ENCODE measurements around the gene CDC37. TPM values are rescaled to one million over a fixed set of nuclear protein-coding genes. Genes with fewer than 3 reads are reported as not detected.
"Not testable (repeated sequence)": the region's sequence is repeated elsewhere in the genome, so short reads cannot be mapped to it uniquely, and the experiment has no call there.

CDC37 gene
- total and polyA plus RNA-seq, 5 donors from 2014 or later: 53.4 to 229 (median 64.6) TPM

DNA sequence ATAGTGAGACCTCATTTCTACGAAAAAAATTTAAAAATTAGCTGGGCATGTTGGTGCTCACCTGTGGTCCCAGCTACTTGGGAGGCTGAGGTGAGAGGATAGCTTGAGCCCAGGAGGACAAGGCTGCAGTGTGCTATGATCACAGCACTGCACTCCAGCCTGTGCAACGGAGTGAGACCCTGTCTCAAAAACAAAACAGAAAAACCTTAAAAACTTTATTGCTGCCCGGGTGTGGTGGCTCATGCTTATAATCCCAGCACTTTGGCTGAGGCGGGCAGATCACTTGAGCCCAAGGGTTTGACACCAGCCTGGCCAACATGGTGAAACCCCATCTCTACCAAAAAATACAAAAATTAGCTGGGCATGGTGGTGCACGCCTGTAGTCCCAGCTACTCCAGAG, 7.9 kb upstream of the CDC37 start:
- H3K9me3 Mint-ChIP-seq; DNase-seq; H3K27ac ChIP-seq (ENCODE audit: insufficient read depth, low read length, poor library complexity, severe bottlenecking); H3K27me3 Mint-ChIP-seq; H3K9me3 ChIP-seq (ENCODE audit: control insufficient read depth in 2 of 2, low read length in 2 of 2); H3K4me3 ChIP-seq (ENCODE audit: low read depth, low read length); H3K27me3 ChIP-seq (ENCODE audit: control insufficient read depth, insufficient read depth, low read length); ATAC-seq (ENCODE audit: low read depth in 2 of 2); H3K36me3 ChIP-seq (ENCODE audit: control insufficient read depth, insufficient read depth, low read length); H3K36me3 Mint-ChIP-seq: not testable (repeated sequence)
- peak overlapping the region in 2 of 3 donors; percentile 89 to 93 for H3K27ac Mint-ChIP-seq
- H3K4me1 Mint-ChIP-seq: peaks cover 16 to 76% (median 46%) of the 10 kb centered on the region in 4 donors
- peaks cover 65% of the 10 kb centered on the region for H3K4me1 ChIP-seq (ENCODE audit: control insufficient read depth, insufficient read depth, low read length, poor library complexity, severe bottlenecking)
- H3K4me3 Mint-ChIP-seq: peak overlapping the region in 1 of 4 donors; percentile 67

DNA sequence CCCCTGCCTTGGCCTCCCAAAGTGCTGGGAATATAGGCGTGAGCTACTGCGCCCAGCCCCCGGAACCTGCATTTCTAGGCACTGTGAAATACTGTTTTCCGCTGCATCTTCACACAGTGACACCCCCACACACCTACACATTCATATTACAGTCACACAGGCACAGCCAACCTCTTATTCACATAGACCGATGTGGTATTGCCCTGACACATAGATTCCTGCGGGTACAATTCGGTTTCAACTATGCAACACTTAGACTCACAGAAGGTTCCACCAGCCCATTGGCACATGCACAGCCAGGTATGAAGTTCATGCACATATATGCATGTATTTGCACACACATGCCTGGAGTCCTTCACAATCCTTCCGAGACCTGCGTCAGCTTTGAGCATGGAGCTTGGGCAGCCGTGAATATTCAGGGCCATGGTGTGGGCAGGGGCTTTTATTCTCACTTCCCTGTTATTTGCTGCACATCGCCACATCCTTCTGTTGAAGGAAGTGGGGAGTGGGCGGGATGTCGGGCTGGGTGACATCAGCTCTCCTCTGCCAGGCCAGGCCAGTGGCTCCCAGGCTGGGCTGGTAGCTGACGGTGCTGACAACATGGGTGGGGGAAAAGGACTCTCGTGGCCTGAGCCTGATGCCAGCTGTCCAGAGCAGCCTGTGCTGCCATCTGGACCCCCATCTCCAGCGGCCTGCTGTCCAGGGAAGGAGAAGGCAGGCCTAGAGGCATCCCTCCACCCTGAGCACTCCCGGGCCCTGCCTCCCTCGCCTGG, 5.4 kb upstream of the CDC37 start:
- no peaks in the 10 kb centered on the region for H3K36me3 ChIP-seq (ENCODE audit: control insufficient read depth, insufficient read depth, low read length)
- peak overlapping the region; percentile 66 for H3K27ac ChIP-seq (ENCODE audit: insufficient read depth, low read length, poor library complexity, severe bottlenecking)
- H3K9me3 ChIP-seq (ENCODE audit: control insufficient read depth in 2 of 2, low read length in 2 of 2): no peaks in the 10 kb centered on the region
- DNase-seq (peak in 2 of 3 donors; percentile 47 to 80), ATAC-seq (ENCODE audit: low read depth in 2 of 2) (peak; percentile 21 to 23)
- H3K27me3 ChIP-seq (ENCODE audit: control insufficient read depth, insufficient read depth, low read length): no peaks in the 10 kb centered on the region
- peak overlapping the region; percentile 56 for H3K4me3 ChIP-seq (ENCODE audit: low read depth, low read length)
- Mint-ChIP-seq H3K36me3 (no peaks in the 10 kb centered on the region), H3K9me3 (peaks cover 0 to 2% (median 0%) of the 10 kb centered on the region in 7 donors), H3K4me1 (peaks cover 16 to 91% (median 54%) of the 10 kb centered on the region in 4 donors), H3K27ac (peak overlapping the region; percentile 90 to 98 (median 96)), H3K4me3 (peak overlapping the region; percentile 69 to 95 (median 84)), H3K27me3 (peaks cover 1% of the 10 kb centered on the region)
- H3K4me1 ChIP-seq (ENCODE audit: control insufficient read depth, insufficient read depth, low read length, poor library complexity, severe bottlenecking): peaks cover 84% of the 10 kb centered on the region

DNA sequence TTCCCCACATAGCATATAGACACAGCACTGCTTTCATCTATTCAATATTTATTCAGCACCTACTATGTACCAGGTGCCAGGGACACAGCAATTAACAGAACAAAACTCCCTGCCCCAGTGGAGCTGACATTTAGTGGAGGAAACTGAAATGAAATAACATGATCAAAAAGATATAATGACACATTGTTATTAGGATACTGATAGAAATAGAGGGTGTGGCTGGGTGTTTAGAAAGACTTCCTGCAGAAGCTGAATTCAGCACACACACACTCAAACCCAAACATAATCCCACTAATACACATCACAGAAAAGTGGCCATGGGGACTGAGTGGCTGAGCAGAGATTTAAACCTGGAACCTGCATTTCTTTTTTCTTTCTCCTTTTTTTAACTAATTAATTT, 3.8 kb upstream of the CDC37 start:
- no peak for ATAC-seq (ENCODE audit: low read depth in 2 of 2)

DNA sequence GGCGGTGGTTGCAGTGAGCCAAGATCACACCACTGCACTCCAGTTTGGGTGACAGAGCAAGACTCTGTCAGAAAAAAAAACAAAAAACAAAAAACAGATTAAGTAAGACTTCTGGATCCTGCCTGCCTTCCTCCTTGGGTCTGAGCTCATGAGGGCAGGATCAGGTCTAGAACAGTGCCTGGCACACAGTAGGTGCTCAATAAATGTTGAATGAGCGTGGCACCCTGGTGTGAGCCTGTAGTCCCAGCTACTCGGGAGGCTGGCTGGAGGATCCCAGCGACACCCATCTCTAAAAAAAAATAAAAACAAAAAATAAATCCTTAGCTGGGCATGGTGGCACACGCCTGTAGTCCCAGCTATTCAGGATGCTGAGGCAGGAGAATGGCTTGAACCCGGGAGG, 2.8 kb upstream of the CDC37 start:
- peak overlapping the region; percentile 90 to 98 (median 98) for H3K27ac Mint-ChIP-seq
- H3K27me3 ChIP-seq (ENCODE audit: control insufficient read depth, insufficient read depth, low read length): no peaks in the 10 kb centered on the region
- peaks cover 8% of the 10 kb centered on the region for H3K27me3 Mint-ChIP-seq
- DNase-seq (no peak), ATAC-seq (ENCODE audit: low read depth in 2 of 2) (no peak)
- H3K9me3 Mint-ChIP-seq: peaks cover 0 to 2% (median 0%) of the 10 kb centered on the region in 7 donors
- peaks cover 15 to 93% (median 60%) of the 10 kb centered on the region in 4 donors for H3K4me1 Mint-ChIP-seq
- H3K36me3 ChIP-seq (ENCODE audit: control insufficient read depth, insufficient read depth, low read length): no peaks in the 10 kb centered on the region
- no peaks in the 10 kb centered on the region for H3K36me3 Mint-ChIP-seq
- H3K4me3 Mint-ChIP-seq: peak overlapping the region; percentile 80 to 98 (median 91)
- no peak overlapping the region for H3K4me3 ChIP-seq (ENCODE audit: low read depth, low read length)
- H3K4me1 ChIP-seq (ENCODE audit: control insufficient read depth, insufficient read depth, low read length, poor library complexity, severe bottlenecking): peaks cover 85% of the 10 kb centered on the region
- H3K9me3 ChIP-seq (ENCODE audit: control insufficient read depth in 2 of 2, low read length in 2 of 2): no peaks in the 10 kb centered on the region
- H3K27ac ChIP-seq (ENCODE audit: insufficient read depth, low read length, poor library complexity, severe bottlenecking): peak overlapping the region; percentile 95

More for the DNA sequence above, 3.8 kb upstream of the CDC37 start:
- DNase-seq: peak in 2 of 3 donors; percentile 45 to 56
- peaks cover 8% of the 10 kb centered on the region for H3K27me3 Mint-ChIP-seq
- Histone ChIP-seq H3K27me3 (ENCODE audit: control insufficient read depth, insufficient read depth, low read length) (no peaks in the 10 kb centered on the region), H3K9me3 (ENCODE audit: control insufficient read depth in 2 of 2, low read length in 2 of 2) (no peaks in the 10 kb centered on the region), H3K36me3 (ENCODE audit: control insufficient read depth, insufficient read depth, low read length) (no peaks in the 10 kb centered on the region), H3K4me3 (ENCODE audit: low read depth, low read length) (peak overlapping the region; percentile 64), H3K4me1 (ENCODE audit: control insufficient read depth, insufficient read depth, low read length, poor library complexity, severe bottlenecking) (peaks cover 84% of the 10 kb centered on the region), H3K27ac (ENCODE audit: insufficient read depth, low read length, poor library complexity, severe bottlenecking) (peak overlapping the region; percentile 95)
- peaks cover 11 to 93% (median 57%) of the 10 kb centered on the region in 4 donors for H3K4me1 Mint-ChIP-seq
- peaks cover 0 to 2% (median 0%) of the 10 kb centered on the region in 7 donors for H3K9me3 Mint-ChIP-seq
- H3K36me3 Mint-ChIP-seq: no peaks in the 10 kb centered on the region
- H3K27ac Mint-ChIP-seq: peak overlapping the region; percentile 90 to 98 (median 97)
- peak overlapping the region; percentile 80 to 93 (median 82) for H3K4me3 Mint-ChIP-seq

DNA sequence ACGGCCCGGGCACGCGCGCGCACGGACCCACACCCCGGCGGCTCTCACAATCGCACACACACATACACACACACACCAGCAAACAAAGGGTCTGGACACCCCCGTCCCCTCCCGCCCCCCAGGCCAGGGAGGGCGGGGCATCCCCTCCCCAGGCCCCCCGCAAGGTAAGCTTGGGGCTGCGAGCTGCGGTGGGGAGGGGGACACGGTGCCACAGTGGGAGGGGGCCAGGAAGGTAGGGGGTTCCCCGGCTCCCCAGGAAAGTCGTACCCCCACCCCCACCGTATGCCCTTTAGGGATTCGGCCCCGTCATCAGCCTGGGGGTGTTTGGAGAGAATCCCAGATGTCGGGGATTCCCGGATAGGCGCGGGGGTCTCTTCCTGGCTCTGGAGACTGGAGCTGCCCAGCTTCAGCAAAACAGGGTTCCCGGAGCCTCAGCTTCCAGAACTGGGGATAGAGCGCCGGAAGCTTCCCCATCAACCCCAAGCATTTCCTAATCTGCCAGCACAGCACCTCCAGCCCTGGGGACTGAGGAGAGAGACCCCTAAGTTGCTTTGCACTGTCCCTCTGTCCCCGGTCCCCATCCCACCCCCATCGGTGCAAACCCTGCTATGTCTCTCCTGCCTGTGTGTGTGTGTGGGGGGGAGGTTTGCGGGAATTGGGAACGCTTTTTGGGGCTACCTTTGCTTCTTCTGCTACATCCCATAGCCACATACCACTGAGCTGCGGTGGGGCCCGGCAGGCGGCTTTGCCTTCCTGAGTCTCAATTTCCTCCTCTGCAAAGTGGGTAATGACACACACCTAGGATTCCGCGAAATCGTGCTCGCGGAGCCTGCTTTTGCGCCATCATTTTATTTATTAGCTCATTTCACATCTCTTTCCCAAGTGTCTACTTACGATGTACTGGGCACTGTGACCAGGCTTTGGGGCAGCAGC, 1.8 kb upstream of the CDC37 start:
- Mint-ChIP-seq H3K27ac (peak overlapping the region; percentile 97 to 98 (median 98)), H3K27me3 (peaks cover 8% of the 10 kb centered on the region), H3K4me3 (peak overlapping the region; percentile 89 to 98 (median 96)), H3K9me3 (peaks cover 0 to 2% (median 0%) of the 10 kb centered on the region in 7 donors), H3K4me1 (peaks cover 15 to 93% (median 59%) of the 10 kb centered on the region in 4 donors), H3K36me3 (no peaks in the 10 kb centered on the region)
- DNase-seq (peak in 1 of 3 donors; percentile 75), ATAC-seq (ENCODE audit: low read depth in 2 of 2) (no peak)
- Histone ChIP-seq H3K27me3 (ENCODE audit: control insufficient read depth, insufficient read depth, low read length) (no peaks in the 10 kb centered on the region), H3K36me3 (ENCODE audit: control insufficient read depth, insufficient read depth, low read length) (no peaks in the 10 kb centered on the region), H3K4me1 (ENCODE audit: control insufficient read depth, insufficient read depth, low read length, poor library complexity, severe bottlenecking) (peaks cover 89% of the 10 kb centered on the region), H3K4me3 (ENCODE audit: low read depth, low read length) (peak overlapping the region; percentile 48), H3K9me3 (ENCODE audit: control insufficient read depth in 2 of 2, low read length in 2 of 2) (no peaks in the 10 kb centered on the region), H3K27ac (ENCODE audit: insufficient read depth, low read length, poor library complexity, severe bottlenecking) (peak overlapping the region; percentile 95)

DNA sequence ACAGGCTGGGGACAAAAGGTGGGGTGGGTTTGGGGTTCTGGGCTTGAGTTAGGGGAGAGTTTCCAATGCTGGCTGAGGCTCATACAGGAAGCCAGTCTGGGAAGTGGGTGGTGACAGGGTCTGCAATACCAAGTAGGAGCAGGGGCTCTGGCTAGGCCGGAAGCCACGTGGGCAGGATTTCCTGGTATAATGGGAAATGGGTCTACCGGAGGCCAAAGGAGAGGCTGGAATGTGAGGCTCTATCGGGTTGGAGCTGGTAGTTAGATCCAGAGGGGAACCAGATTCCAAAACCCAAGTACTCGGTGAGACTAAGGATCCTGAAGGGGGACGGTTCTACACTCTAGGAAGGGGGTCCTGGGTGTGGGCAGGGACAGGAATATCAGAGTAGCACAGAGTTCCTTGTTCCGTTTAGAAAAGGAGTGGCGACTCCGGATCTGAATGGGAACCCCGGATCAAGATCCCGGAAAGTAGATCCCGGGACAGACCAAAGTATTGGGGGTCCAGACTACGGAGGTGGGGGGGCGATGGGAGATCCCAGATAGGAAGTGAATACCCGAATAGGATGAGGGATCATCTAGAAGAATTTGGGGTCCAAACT, 802 bp downstream of the CDC37 start:
- no peak for DNase-seq
- peaks cover 8% of the 10 kb centered on the region for H3K27me3 Mint-ChIP-seq
- H3K9me3 Mint-ChIP-seq: peaks cover 0 to 2% (median 0%) of the 10 kb centered on the region in 7 donors
- H3K9me3 ChIP-seq (ENCODE audit: control insufficient read depth in 2 of 2, low read length in 2 of 2): no peaks in the 10 kb centered on the region
- peak overlapping the region; percentile 89 to 98 (median 96) for H3K4me3 Mint-ChIP-seq
- H3K4me1 ChIP-seq (ENCODE audit: control insufficient read depth, insufficient read depth, low read length, poor library complexity, severe bottlenecking): peaks cover 64% of the 10 kb centered on the region
- no peak for ATAC-seq (ENCODE audit: low read depth in 2 of 2)
- H3K4me3 ChIP-seq (ENCODE audit: low read depth, low read length): peak overlapping the region; percentile 82
- H3K36me3 Mint-ChIP-seq: peaks cover 5% of the 10 kb centered on the region
- peak overlapping the region; percentile 87 to 98 (median 97) for H3K27ac Mint-ChIP-seq
- H3K27me3 ChIP-seq (ENCODE audit: control insufficient read depth, insufficient read depth, low read length): no peaks in the 10 kb centered on the region
- peak overlapping the region; percentile 95 for H3K27ac ChIP-seq (ENCODE audit: insufficient read depth, low read length, poor library complexity, severe bottlenecking)
- peaks cover 11 to 85% (median 46%) of the 10 kb centered on the region in 4 donors for H3K4me1 Mint-ChIP-seq
- H3K36me3 ChIP-seq (ENCODE audit: control insufficient read depth, insufficient read depth, low read length): peaks cover 7% of the 10 kb centered on the region

DNA sequence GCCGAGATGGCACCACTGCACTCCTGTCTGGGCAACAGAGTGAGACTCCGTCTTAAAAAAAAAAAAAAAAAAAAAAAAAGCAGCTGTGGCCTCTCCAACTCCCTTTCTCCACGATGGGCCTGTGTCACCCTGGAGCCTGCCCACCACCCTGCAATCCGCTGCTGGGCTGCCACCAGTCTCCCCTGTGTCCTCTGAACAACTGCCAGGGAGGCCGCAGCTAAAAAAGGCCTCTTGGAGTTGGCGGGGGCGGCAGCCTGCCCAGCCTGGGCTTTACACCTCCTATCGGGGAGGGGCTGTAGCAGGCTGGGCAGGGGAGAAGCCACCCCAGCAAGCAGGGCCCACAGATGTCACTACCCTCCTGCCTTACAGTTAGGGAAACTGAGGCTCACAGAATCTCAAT, 3.5 kb downstream of the CDC37 start:
- Histone ChIP-seq H3K36me3 (ENCODE audit: control insufficient read depth, insufficient read depth, low read length) (peaks cover 12% of the 10 kb centered on the region), H3K9me3 (ENCODE audit: control insufficient read depth in 2 of 2, low read length in 2 of 2) (no peaks in the 10 kb centered on the region), H3K27ac (ENCODE audit: insufficient read depth, low read length, poor library complexity, severe bottlenecking) (no peak overlapping the region), H3K4me1 (ENCODE audit: control insufficient read depth, insufficient read depth, low read length, poor library complexity, severe bottlenecking) (peaks cover 37% of the 10 kb centered on the region), H3K27me3 (ENCODE audit: control insufficient read depth, insufficient read depth, low read length) (no peaks in the 10 kb centered on the region), H3K4me3 (ENCODE audit: low read depth, low read length) (no peak overlapping the region)
- ATAC-seq (ENCODE audit: low read depth in 2 of 2): no peak
- H3K4me3 Mint-ChIP-seq: peak overlapping the region in 1 of 4 donors; percentile 89
- H3K4me1 Mint-ChIP-seq: peaks cover 5 to 63% (median 31%) of the 10 kb centered on the region in 4 donors
- no peak for DNase-seq
- peak overlapping the region in 1 of 3 donors; percentile 26 for H3K27ac Mint-ChIP-seq
- peaks cover 11% of the 10 kb centered on the region for H3K36me3 Mint-ChIP-seq
- peaks cover 8% of the 10 kb centered on the region for H3K27me3 Mint-ChIP-seq
- peaks cover 0 to 2% (median 0%) of the 10 kb centered on the region in 7 donors for H3K9me3 Mint-ChIP-seq

Measured in CD4-positive, CD25-positive, alpha-beta regulatory T cell (primary cell).